GM18858 (cell line): ENCODE data around the gene CISD3.

Experiments
- ATAC-seq: cut with Tn5 transposase; IDR thresholded peaks from one replicate; pipeline ENCODE4 v1.9.1; 2021; ENCODE audit not compliant: unreplicated experiment

Gene CISD3

DNA sequence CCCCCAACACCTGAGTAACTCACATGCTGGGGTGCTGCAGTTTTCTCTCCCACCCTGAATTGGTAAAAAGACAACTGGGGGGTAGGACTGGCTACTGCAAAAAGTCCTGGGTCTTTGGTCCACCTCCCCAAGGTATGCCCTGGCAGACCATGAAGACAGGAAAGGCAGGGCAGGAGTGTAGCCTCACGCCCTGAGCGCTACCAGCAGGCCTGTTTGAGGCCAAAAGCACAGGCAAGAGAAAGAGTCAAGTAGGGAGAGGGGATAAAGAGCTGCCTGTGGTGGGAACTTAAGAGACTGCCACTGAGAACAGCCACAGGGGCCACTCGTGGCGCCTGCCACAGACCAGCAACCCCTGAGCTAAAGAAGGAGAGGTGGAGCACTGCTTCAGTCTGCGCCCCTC is 36.2 kb downstream of the CISD3 start:
- no peak for ATAC-seq

DNA sequence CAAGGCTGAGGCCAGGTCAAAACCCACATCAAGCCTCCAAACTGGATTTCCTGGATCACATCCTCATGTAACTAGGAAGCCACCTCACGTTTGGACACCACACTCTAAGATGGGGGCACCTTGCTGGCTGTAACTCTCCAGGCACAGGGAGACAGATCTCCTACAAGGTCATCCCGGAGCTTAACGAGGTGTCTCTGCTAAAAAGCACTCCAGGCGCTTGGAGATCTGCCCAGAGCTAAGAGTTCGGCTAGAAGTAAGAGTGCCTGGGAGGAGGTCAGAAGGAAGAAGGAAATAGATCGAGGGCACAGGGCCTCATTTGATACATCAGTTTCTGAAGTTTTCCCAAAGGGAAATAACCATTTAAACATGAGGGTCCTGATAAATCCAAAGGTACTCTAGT is 38.3 kb downstream of the CISD3 start:
- ATAC-seq = no peak

DNA sequence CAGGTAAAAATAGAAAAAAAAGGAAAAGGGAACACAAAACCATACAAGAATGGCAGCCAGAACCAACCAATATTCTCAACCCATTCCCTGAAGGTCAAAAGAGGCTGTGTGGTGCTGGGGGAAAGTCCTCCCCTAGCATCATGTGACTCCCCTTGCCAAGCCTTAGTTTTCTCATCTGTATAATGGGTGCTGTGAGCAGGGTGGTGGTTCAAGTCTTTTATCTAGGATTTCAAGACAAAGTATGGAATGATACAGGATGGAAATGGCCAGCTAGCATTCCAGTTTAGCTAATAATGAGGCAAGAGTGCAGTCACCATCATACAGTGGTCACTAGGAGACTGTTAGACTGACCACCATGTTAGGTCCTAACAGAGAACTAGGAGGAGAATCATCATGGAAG is 43.1 kb downstream of the CISD3 start:
- ATAC-seq = no peak

DNA sequence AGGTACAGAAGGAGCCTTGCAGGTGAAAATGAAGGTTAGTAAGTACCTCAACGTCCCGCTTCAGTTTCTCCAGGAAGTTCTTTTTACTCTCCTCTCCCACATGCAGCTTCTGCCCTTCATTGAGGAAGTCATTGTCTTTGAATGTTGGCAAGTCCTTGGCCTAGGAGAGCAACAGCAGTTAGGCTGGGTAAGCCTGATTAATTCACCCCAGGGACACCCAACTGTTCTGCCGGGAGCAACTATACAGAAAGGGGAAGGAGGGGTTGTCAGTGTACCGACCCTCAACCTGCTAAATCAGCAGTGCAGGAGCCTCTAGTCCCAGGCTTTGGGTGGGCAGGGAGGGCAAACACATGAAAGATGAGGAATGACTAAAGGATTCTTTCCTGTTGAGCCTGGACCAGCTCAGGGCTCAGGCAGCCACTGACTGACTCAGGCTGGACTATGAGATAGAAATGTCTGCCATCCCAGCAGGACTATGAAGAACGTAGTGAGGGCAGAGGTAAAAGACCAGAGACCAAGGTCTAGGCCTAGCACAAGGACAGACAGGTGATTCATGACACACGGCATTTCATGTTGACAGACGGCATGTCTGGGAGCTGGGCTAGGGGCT is 47.6 kb downstream of the CISD3 start:
- ATAC-seq = no peak

DNA sequence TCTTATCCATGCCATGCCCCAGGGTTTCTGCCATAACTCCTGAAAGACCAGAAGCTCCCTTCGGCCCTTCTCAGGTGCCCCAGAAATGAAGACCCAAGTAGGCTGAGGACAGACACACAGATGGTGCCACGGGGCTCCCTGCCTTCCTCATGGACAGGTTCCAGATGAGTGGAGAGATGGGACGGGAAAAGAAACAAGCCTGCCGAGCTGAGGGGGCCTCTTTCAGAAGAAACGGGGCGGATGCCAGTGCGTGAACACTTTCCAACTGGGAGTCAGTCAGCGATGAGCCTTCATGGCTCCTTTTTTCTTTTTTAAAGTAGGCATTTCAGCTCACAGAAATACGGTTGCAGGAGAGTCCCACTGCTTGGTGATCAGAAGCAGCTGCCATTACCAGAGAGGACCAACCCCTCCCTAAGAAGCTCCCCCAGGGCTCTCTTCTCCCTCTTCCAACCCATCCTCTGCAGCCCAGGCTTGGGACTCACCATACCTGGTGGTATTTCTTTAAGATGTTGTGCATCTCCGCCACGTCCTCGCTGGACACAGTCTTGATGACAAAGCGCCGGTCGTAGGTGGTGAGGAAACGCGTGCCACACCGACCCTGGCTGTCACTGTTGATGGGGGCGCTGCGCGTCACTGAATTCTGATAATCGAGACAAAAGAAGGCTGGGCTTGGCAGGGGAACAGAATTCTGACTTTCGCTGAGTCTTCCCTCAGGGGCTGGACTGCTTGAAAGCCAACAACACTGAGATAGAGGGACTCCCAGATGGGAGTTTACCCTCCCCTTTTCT is 50.0 kb downstream of the CISD3 start:
- ATAC-seq = no peak

DNA sequence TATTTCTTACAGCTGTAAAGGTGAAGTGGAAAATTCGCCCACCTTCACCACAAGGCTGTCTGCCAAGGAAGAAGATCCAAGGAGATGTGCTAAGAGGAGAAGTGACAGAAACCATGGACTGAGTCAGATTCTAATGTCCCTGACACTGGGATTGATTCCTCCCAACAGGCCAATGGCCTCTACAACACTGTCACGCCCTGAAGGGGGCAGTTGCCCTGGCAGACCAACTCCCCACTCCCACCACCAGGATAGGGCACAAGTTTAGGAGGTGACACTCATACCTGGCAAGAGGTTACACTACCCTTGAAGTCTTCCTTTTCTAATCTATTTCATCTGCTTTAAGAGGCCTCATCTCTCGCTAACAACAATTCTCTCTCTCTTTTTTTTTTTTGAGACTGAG is 53.1 kb downstream of the CISD3 start:
- no peak for ATAC-seq
